ENCODE results near the gene HOXC10.

- TF ChIP-seq POLR2A (IDR thresholded peaks at IDR 0.05) (no peak), CTCF (IDR thresholded peaks at IDR 0.05 in 4 of 5, conservative IDR thresholded peaks at IDR 0.05 in 1 of 5) (no peak)
These were observed 44.4 kb upstream of the HOXC10 start for GRCh38 chr12:53940443-53941014.

Data from gastrocnemius medialis (tissue), 4 donors.